ENCODE results near the gene NPR1. TPM values are rescaled to one million over a fixed set of nuclear protein-coding genes. Genes with fewer than 3 reads are reported as not detected.

NPR1 gene
- total and polyA plus RNA-seq, 2 of the 13 experiments (the other 11 are each of a cell fraction or from before 2014, with no cell fraction given): not detected

DNA sequence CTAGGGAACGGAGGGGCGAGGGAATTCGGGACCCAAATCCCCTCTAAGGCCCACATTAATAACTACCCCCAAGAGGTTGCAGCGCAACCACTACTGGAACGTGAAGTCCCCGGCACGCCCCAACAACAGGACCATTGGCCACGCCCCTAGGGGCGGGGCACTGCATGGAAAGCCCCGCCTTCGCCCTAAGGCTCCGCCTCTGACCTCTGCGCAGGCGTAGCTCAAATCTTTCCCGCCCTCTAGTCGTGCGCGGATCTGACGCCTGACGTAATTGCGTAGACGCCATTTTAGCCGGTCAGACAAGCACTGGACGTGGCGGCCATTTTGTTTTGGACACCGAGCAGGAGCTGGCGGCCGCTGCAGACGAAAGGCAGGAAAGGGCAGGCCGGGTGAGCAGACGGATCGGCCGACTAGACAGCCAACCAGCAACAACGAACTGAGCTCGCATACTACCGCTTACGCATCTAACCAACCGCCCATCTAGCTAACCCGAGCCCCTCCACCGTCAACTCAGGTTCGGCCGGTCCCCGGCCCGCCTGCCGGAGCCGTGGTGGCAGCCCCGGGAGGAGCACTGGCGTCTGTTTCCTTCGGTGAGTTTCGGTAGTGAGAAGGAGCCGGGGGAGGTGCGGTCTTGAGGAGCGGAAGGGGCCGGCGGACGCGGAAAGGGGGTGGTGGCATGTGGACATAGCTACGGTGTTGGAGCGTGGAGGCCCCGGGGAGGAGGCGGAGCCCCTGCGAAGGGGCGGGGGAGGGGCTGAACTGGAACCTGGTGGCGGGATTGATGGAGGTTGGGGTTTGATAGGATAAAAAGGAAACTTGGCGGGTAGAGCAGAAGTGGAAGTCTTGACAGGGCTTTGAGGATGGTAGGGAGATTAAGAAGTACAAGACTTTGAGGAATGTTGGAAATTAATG lies 44.5 kb upstream of the NPR1 start, which contains the start of gene CHTOP (continued):
- TF ChIP-seq, protein P1, sequence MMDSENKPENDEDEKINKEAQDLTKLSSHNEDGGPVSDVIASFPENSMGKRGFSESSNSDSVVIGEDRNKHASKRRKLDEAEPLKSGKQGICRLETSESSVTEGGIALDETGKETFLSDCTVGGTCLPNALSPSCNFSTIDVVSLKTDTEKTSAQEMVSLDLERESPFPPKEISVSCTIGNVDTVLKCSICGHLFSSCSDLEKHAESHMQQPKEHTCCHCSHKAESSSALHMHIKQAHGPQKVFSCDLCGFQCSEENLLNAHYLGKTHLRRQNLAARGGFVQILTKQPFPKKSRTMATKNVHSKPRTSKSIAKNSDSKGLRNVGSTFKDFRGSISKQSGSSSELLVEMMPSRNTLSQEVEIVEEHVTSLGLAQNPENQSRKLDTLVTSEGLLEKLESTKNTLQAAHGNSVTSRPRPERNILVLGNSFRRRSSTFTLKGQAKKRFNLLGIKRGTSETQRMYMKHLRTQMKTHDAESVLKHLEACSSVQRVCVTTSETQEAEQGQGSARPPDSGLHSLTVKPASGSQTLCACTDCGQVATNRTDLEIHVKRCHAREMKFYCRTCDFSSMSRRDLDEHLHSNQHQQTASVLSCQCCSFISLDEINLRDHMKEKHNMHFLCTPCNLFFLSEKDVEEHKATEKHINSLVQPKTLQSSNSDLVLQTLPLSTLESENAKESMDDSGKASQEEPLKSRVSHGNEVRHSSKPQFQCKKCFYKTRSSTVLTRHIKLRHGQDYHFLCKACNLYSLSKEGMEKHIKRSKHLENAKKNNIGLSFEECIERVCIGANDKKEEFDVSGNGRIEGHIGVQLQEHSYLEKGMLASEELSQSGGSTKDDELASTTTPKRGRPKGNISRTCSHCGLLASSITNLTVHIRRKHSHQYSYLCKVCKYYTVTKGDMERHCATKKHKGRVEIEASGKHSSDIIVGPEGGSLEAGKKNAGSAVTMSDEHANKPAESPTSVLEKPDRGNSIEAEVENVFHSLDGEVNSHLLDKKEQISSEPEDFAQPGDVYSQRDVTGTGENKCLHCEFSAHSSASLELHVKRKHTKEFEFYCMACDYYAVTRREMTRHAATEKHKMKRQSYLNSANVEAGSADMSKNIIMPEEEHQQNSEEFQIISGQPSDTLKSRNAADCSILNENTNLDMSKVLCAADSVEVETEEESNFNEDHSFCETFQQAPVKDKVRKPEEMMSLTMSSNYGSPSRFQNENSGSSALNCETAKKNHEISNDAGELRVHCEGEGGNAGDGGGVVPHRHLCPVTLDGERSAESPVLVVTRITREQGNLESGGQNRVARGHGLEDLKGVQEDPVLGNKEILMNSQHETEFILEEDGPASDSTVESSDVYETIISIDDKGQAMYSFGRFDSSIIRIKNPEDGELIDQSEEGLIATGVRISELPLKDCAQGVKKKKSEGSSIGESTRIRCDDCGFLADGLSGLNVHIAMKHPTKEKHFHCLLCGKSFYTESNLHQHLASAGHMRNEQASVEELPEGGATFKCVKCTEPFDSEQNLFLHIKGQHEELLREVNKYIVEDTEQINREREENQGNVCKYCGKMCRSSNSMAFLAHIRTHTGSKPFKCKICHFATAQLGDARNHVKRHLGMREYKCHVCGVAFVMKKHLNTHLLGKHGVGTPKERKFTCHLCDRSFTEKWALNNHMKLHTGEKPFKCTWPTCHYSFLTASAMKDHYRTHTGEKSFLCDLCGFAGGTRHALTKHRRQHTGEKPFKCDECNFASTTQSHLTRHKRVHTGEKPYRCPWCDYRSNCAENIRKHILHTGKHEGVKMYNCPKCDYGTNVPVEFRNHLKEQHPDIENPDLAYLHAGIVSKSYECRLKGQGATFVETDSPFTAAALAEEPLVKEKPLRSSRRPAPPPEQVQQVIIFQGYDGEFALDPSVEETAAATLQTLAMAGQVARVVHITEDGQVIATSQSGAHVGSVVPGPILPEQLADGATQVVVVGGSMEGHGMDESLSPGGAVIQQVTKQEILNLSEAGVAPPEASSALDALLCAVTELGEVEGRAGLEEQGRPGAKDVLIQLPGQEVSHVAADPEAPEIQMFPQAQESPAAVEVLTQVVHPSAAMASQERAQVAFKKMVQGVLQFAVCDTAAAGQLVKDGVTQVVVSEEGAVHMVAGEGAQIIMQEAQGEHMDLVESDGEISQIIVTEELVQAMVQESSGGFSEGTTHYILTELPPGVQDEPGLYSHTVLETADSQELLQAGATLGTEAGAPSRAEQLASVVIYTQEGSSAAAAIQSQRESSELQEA (CRISPR knock-in tag; IDR thresholded peaks at IDR 0.05; ENCODE audit: not compliant biosample characterization): no peak
- TF ChIP-seq SP4 (CRISPR knock-in tag; IDR thresholded peaks at IDR 0.05) (peak; percentile 97), ZFP62 (CRISPR knock-in tag; IDR thresholded peaks at IDR 0.05) (no peak), THAP9 (CRISPR knock-in tag; IDR thresholded peaks at IDR 0.05; ENCODE audit: borderline replicate concordance) (peak; percentile 96), ZNF235 (CRISPR knock-in tag; IDR thresholded peaks at IDR 0.05; ENCODE audit: borderline replicate concordance) (0 out of 2 replicates have a peak, but pooled peaks have one; percentile 66), ZNF768 (CRISPR knock-in tag; IDR thresholded peaks at IDR 0.05) (no peak; the same call in 1 of the 2 replicates), CHD4 (IDR thresholded peaks at IDR 0.05; ENCODE audit: borderline replicate concordance, low read length) (no peak; the same call in 1 of the 2 replicates), ZBTB3 (CRISPR knock-in tag; IDR thresholded peaks at IDR 0.05; ENCODE audit: borderline replicate concordance, low read depth) (peak; percentile 59; the same call in 1 of the 2 replicates), MYNN (CRISPR knock-in tag; IDR thresholded peaks at IDR 0.05; ENCODE audit: low read depth) (no peak)
- TF ChIP-seq, protein P2, sequence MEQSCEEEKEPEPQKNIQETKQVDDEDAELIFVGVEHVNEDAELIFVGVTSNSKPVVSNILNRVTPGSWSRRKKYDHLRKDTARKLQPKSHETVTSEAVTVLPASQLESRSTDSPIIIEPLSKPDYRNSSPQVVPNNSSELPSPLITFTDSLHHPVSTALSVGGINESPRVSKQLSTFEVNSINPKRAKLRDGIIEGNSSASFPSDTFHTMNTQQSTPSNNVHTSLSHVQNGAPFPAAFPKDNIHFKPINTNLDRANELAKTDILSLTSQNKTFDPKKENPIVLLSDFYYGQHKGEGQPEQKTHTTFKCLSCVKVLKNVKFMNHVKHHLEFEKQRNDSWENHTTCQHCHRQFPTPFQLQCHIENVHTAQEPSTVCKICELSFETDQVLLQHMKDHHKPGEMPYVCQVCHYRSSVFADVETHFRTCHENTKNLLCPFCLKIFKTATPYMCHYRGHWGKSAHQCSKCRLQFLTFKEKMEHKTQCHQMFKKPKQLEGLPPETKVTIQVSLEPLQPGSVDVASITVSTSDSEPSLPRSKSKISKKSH (CRISPR knock-in tag; IDR thresholded peaks at IDR 0.05; ENCODE audit: borderline replicate concordance): peak; percentile 92; the same call in 1 of the 2 replicates
- TF ChIP-seq, protein P3, sequence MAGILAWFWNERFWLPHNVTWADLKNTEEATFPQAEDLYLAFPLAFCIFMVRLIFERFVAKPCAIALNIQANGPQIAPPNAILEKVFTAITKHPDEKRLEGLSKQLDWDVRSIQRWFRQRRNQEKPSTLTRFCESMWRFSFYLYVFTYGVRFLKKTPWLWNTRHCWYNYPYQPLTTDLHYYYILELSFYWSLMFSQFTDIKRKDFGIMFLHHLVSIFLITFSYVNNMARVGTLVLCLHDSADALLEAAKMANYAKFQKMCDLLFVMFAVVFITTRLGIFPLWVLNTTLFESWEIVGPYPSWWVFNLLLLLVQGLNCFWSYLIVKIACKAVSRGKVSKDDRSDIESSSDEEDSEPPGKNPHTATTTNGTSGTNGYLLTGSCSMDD (CRISPR knock-in tag; IDR thresholded peaks at IDR 0.05): no peak

Data from HepG2 (cell line).